Measurements from ENCODE around the gene RPL32. TPM values are rescaled to one million over a fixed set of nuclear protein-coding genes. Genes with fewer than 3 reads are reported as not detected.

RPL32 gene
- total and polyA plus RNA-seq, 2 experiments from 2014 or later, result 726 to 824 TPM

DNA sequence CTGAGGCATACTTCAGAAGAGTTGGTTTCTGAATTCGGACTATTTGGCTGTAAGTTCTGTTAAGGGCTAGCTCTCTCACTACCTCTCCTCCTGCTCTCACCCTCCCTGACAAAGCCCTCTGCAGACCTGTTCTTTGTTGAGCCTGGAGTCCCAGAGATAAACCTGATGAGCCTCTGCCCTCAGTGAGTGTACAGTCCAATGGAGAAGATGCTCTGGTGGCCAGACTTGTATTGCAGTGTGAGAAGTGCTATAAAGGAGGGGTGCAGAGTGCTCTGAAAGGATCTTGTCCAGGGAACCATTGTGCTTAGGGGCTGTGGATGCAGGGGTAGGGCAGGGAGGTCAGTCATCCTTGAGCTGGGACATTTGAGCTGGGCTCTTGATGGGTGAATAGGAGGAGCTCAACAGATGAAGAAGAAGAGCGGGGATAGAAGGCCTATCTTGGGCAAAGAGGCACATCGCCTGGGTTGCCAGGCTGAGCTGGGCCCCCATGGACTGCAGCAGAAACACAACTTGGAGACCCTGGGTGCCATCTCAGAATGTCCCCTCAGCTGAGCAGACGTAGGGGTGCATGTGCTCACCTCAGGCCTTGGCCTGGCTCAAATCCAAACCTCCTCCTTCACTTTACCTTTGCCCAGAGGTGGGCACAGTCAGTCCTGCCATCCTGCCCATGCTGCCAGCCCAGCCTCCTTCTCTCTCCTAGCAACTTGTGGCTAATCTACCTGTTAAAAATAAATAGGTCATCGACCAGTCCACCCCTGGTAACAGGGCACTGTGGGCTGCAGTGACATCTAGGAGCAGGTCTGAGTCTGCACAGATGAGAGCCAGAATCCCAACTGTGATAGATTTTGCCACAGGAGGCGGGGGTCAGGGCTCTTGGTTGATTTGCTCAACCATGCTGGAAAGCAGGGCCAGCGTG is 41.6 kb downstream of the RPL32 start:
- H3K27me3 ChIP-seq, result no peaks in the 10 kb centered on the region
- H3K4me3 ChIP-seq, result no peak overlapping the region
- H3K36me3 ChIP-seq, result peaks cover 5% of the 10 kb centered on the region
- H3K4me1 ChIP-seq (ENCODE audit: low read depth), result peaks cover 7% of the 10 kb centered on the region
- peak overlapping the region; percentile 72 for H3K27ac ChIP-seq
- DNase-seq (ENCODE audit: low read depth in 1 of 2, low spot score in 1 of 2), result no peak
- TF ChIP-seq, protein P1, sequence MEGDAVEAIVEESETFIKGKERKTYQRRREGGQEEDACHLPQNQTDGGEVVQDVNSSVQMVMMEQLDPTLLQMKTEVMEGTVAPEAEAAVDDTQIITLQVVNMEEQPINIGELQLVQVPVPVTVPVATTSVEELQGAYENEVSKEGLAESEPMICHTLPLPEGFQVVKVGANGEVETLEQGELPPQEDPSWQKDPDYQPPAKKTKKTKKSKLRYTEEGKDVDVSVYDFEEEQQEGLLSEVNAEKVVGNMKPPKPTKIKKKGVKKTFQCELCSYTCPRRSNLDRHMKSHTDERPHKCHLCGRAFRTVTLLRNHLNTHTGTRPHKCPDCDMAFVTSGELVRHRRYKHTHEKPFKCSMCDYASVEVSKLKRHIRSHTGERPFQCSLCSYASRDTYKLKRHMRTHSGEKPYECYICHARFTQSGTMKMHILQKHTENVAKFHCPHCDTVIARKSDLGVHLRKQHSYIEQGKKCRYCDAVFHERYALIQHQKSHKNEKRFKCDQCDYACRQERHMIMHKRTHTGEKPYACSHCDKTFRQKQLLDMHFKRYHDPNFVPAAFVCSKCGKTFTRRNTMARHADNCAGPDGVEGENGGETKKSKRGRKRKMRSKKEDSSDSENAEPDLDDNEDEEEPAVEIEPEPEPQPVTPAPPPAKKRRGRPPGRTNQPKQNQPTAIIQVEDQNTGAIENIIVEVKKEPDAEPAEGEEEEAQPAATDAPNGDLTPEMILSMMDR (IDR thresholded peaks at IDR 0.05; ENCODE audit: low read depth, low read length), result no peak
- H3K9me3 ChIP-seq (ENCODE audit: low read depth), result no peaks in the 10 kb centered on the region

DNA sequence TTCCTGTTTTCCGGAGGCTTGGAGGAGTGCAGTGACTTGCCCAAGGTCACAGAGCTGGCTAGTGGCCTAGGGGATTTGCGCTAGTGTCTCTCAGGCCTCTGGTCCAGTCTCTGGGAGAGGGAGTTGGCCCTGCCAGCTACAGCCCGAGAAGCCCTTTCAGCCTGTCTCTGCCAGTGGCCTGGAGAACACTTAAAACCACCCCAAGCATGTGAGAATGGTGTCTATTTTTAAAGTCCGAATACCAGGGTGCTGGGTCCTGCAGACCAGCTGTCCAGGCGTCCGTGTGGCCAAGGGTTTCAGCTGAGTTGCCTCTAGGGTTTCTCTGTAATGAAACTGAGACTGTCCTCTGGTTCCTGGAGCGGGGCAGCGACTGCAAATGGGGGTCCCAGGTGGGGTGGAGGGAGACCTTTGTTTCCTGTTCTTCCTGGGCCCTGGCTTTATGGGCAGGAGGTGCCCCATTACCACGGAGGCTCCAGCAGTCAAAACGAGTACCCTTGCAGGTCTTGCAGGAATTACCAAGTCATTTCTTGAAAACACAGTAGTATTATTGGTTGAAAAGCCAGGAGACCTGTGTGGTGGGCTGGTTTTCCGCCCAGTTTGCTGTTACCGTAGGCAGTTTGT is 42.7 kb downstream of the RPL32 start:
- H3K9me3 ChIP-seq (ENCODE audit: low read depth), result no peaks in the 10 kb centered on the region
- H3K4me3 ChIP-seq, result no peak overlapping the region
- TF ChIP-seq, protein P1 (IDR thresholded peaks at IDR 0.05; ENCODE audit: low read depth, low read length), result no peak
- DNase-seq (ENCODE audit: low read depth in 1 of 2, low spot score in 1 of 2), result peak in 1 of 2 donors; percentile 34
- H3K27ac ChIP-seq, result peak overlapping the region; percentile 72
- H3K4me1 ChIP-seq (ENCODE audit: low read depth), result peaks cover 7% of the 10 kb centered on the region
- no peaks in the 10 kb centered on the region for H3K27me3 ChIP-seq
- peaks cover 5% of the 10 kb centered on the region for H3K36me3 ChIP-seq

DNA sequence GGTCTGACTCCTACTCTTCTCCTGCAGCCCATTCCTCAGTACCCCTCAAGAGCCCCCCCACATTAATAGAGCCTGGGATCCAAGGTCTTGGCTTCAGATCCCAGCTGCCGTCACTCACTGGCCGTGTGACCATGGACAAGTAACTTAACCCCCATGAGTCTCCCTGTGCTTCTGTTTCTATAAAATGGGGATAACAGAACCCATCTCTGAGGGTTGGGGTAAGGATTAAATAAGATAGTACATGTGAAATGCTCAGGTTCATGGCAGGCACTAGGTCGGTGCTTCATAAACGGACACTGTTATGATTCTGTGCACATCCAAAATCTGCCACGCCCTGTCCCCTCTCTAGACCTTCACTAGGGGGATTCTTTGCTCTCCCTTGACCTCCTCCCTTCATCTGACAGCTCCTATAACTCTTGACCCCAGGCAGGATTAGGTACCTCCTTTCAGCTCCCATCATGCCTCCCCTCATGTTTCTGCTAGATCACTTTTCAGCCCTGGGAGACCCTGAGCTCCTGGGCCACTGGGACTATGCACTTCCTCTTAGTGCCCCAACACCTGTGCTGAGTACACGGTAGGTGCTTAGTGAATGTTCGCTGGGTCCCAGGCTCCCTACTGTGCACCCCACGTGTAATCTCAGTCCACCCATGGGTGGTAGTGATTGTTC is 43.3 kb downstream of the RPL32 start:
- peak overlapping the region; percentile 72 for H3K27ac ChIP-seq
- no peaks in the 10 kb centered on the region for H3K27me3 ChIP-seq
- TF ChIP-seq, protein P1 (IDR thresholded peaks at IDR 0.05; ENCODE audit: low read depth, low read length), result no peak
- no peaks in the 10 kb centered on the region for H3K36me3 ChIP-seq
- H3K4me3 ChIP-seq, result no peak overlapping the region
- DNase-seq (ENCODE audit: low read depth in 1 of 2, low spot score in 1 of 2), result no peak
- H3K4me1 ChIP-seq (ENCODE audit: low read depth), result peaks cover 7% of the 10 kb centered on the region
- H3K9me3 ChIP-seq (ENCODE audit: low read depth), result no peaks in the 10 kb centered on the region

DNA sequence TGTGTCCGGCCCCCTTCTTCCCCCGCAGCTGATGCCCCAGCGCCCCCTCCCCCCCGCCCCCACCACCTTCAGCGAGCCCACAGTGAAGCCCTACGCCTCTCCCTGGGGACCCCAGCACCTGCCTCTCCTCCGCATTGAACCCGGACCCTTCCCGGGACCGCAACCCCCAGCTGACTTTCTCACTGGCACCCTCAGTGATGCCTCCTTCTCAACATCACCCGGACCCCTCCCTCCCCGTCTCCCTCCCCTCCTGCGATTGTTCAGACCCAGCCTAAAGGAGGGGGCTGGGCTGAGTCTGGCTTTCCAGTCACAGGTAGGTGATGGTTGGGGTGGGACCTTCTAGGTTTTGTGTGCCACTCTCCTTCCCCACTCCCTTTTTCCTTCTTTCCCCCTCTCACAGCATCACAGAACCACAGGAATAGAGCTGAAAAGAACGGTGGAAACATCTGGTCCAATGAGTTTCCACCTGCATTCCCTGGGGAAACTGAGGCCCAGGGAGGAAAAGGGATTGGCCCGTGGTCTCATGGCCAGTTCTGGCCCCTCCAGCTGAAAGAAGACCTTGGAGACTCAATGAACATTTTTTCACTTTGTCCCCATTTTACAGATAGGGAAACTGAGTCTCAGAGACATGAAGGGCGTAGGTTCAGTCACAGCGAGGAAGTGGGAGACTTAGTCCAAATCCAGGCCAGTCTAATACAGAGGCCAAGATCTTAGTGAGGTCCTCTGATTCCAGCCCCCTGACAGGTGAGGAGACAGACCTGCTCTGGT is 44.1 kb downstream of the RPL32 start:
- no peaks in the 10 kb centered on the region for H3K9me3 ChIP-seq (ENCODE audit: low read depth)
- peak overlapping the region; percentile 64 for H3K4me3 ChIP-seq
- no peaks in the 10 kb centered on the region for H3K27me3 ChIP-seq
- peak overlapping the region; percentile 72 for H3K27ac ChIP-seq
- peaks cover 7% of the 10 kb centered on the region for H3K4me1 ChIP-seq (ENCODE audit: low read depth)
- TF ChIP-seq, protein P1 (IDR thresholded peaks at IDR 0.05; ENCODE audit: low read depth, low read length), result no peak
- DNase-seq (ENCODE audit: low read depth in 1 of 2, low spot score in 1 of 2), result no peak
- no peaks in the 10 kb centered on the region for H3K36me3 ChIP-seq
